Neural progenitor cell (in vitro differentiated cells): ENCODE data around the gene BCR.

Source experiments
- CTCF ChIP-seq: fragments of 200-600 bp; sonication (generic); IDR thresholded peaks from 2 replicates; pipeline ENCODE4 v1.5.1; 2017; ENCODE audit warnings: antibody characterized with exemption, mild to moderate bottlenecking
- EZH2 ChIP-seq: fragments of 200-600 bp; sonication (generic); IDR thresholded peaks from 2 replicates; pipeline ENCODE4 v1.6.1; 2017; ENCODE audit warnings: antibody characterized with exemption, mild to moderate bottlenecking, moderate library complexity
- EZH2phosphoT487 ChIP-seq: fragments of 200-600 bp; sonication (generic); IDR thresholded peaks from 2 replicates; pipeline ENCODE4 v1.6.1; 2017; ENCODE audit warnings: antibody characterized with exemption

- TF ChIP-seq EZH2: no peak
- TF ChIP-seq CTCF: no peak
- TF ChIP-seq EZH2phosphoT487: no peak
Measured at GRCh38 chr22:23286296-23286695, 106.0 kb downstream of the BCR start.
